Measurements from ENCODE around the gene TMEM186.

TMEM186 gene

DNA sequence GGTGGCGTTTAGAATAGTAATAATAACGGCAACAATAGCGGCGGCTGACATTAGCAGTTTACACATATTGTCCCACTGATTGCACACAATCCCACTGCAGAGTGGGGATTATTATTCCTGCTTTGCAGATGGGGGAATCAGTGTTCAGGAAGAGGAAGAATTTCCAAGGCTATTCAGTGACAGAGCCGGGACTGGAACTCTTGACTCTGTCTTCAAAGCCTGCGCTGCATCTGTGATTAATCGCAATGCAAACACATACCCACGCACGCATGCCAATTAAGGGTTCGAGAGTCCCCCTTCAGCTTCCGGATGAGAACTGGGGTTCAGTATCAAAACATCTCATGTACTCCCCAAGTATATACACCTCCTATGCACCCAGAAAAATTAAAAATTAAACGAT, 29.2 kb downstream of the TMEM186 start:
- DNase-seq = no peak

DNA sequence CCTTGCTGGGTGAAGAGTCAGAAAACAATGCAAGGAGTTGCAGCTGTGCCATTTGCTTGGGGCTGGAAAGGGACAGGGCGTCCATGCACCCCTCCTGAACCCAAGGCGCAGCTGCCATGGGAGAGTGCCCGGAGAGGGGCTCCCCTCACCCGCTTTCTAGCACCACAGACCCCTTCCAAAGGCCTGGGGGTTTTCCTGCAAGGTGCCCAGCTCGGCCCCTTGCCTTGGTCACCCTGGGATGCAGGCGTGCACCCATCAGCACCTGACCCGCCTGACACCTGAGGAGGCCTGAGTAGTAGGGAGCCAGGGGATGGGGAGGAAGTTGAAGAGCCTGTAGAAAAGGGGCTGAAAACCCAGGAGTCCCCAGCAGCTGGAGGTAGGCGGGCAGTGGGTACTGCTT, 30.3 kb downstream of the TMEM186 start:
- DNase-seq = no peak

DNA sequence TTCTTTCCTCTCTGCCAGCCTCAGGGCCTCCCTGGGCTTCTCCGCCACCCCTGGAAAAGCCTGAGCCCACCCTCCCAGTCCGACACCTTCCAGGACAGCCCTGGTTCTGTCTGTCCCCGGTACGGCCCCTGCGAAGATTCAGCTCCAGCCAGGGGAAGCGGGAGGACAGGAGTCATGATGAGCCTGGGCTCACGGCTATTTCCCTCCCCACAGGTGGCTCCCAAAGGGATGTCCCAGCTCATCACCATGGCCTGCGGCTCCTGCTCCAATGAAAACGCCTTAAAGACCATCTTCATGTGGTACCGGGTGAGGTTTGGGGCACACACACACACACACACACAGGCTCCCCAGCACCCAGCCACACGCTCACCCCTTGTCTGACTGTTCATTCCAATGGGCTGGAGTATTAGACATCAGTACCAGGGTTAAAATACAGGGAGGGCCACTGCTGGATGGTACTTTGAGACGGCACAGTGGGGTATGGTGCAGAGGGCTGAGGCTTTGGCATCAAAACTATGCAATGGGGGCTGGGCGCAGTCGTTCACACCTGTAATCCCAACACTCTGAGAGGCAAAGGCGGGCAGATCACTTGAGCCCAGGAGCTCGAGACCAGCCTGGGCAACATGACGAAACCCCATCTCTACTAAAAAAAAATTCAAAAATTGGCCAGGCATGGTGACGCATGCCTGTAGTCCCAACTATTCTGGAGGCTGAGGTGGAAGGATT, 32.8 kb downstream of the TMEM186 start:
- DNase-seq = no peak

DNA sequence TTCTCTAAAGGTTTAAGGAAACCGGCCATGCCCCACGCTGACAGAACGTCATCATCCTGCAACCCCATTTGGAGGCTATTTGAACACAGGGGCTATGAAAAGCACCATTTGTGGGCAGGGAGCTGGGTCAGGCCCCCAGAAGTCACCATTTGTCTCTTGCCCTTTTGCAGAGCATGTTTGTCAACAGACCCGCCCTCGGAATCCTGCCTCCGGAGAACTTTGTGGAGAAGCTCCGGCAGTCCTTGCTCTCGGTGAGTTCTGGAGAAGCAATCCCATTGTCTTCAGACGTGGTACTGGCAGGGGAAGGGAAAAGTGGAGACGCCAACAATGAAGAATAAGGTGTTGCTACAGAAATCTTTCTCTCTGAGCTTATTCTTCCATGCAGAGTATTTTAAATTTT, 33.5 kb downstream of the TMEM186 start:
- DNase-seq = no peak

DNA sequence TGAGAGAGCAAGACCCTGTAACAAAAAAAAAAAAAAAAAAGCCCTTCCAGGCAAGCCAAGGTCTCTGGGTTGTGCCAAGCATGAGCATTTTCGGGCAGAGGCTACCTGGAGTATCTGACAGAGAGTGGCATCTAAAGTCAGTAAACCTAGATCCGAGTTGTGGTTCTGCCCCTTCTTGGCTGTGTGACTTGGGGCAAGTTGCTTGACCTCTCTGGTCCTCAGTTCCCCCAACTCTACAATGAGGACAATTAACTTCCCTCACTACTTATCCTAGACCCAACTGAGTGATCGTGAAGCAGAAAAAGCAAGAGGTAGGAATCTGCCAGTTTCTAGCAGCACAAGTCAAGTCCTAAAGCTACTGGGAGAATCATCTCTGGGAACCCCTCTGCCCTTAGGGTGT, 34.4 kb downstream of the TMEM186 start:
- no peak for DNase-seq

DNA sequence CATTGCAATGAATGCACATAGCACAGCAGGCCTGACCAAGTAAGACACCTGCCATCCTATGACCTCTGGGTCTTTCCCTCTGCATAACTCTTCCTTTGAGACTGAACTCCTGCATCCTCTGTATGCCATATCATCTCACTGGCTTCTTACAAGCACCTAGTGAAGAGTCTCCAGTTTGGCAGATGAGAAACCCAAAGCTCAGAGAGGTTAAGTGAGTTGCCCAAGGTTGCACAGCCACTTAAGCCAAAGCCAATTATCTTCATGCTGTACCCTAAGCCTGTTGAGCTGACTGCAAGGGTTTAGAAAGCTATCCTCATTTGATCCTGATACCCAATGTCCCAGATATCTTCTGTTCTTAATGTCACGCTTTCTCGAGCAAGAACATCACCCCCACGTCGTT, 35.2 kb downstream of the TMEM186 start:
- DNase-seq = no peak

DNA sequence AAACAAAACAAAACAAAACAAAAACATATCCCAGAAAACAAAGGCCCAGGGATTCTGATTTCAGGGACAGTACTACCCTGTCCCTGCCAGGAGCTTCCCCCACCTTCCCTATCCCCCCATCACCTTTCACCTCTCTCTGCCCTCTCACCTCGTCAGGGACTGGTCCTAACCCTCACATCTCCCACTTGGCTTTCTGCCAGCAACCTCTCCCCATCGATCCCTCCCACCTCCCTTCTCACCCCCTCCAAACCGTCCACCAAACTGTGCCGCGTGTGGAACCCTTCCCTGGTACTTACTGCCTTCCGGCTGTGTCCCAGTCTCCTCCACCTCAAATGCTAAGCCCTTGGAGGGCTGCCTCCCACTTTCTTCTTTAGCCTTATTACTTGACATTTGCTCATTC, 36.4 kb downstream of the TMEM186 start:
- no peak for DNase-seq

DNA sequence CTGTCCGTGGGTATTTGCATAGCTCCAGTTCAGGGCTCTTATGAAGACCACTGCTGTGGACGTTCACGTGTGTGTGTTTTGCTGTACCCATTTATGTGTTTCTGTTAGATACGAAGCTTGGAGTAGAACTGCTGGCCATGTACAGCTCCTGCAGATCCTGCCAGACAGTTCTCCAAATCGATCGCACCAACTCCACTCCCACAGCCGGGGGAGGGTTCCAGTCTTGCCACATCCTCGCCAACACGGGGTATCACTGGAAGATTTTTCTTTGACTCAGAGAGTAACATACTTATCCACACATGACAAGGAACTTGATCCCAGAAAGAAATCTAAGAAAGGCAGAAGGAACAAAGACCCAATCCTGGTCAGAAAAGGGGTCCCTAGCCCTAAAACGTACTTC, 37.4 kb downstream of the TMEM186 start:
- DNase-seq = peak; percentile 36

DNA sequence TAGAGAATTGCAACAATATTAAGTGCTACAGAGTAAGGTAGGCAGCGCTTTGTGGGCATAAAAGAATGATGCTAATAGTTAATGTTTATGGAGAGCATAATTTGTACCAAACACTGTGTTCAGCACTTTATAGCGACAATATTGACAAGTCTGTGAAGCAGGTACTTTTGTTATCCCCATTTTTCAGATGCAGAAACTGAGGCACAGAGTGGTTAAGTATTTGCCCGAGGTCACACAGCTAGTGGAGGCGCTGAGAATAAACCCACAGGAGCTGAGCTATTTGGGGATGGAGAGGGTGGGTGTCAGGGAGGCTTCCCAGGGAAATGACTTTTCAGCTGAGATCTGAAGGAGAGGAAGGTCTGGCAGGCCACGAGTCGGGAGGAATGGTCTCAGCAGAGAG, 39.4 kb downstream of the TMEM186 start:
- DNase-seq = no peak

DNA sequence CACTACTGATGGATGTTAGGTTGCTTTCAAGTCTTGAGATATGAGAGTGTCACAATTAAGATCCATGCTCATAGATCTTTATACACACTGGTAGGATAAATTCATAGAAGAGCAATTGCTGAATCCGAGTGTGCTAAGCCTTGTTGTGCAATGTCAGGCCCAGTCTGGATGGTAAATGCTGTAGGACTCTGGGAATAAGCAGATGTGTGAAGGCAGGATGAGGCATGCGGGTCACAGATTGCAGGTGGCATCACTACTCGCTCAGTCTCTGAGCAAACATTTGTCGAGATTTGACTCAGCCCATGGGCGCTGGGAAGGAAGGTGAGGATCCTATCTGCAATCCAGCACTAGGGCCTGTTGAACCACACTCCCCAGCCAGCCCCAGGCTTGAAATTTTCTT, 40.7 kb downstream of the TMEM186 start:
- DNase-seq = no peak

DNA sequence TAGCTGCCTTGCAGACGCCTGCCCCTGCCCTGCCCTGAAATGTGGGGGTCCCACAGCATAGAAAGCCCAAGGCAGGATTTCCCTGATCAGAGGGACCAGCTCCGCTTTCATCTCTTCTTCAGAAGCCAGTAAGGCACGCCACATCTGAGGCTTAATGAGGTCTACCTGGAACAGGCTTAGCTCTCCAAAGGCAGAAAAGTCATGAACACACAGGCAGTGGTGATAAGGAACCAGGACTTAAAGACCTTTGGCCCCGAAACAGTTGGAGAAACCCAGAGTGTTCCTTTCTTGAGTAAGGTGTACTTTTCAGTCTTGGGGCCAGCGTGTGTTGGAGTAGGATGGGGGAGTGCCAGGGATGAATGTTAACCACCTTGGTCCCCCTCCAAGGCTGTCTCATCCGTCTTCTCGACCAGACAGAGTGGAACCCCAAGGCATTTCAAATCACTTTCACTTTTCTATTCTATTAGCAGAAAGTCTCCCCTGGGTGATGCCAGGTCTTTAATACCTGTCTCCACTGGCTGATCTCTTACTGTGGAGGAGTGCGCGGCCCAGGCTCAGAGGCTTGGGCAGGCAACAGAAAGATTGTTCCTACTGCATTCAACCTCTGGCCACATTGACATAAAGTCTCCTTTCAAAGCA, 43.9 kb downstream of the TMEM186 start:
- DNase-seq = no peak

DNA sequence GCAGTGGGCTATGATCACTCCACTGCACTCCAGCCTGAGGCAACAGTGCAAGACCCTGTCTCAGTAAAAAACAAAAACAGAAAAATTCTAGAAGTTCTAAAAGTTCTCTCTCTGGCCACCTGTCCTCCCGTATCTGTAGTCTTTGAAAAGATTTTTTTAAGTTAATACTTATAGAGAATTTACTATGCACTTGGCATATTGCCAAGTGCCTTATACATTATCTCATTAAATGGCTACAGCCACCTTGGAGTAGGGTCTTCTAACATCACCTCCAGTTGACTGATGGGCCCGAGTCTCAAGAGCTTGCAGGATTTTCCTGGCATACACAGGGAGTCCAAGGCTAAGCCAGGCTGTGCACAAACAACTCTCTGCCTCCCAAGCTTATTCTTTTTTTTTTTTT, 44.7 kb downstream of the TMEM186 start:
- DNase-seq = no peak

DNA sequence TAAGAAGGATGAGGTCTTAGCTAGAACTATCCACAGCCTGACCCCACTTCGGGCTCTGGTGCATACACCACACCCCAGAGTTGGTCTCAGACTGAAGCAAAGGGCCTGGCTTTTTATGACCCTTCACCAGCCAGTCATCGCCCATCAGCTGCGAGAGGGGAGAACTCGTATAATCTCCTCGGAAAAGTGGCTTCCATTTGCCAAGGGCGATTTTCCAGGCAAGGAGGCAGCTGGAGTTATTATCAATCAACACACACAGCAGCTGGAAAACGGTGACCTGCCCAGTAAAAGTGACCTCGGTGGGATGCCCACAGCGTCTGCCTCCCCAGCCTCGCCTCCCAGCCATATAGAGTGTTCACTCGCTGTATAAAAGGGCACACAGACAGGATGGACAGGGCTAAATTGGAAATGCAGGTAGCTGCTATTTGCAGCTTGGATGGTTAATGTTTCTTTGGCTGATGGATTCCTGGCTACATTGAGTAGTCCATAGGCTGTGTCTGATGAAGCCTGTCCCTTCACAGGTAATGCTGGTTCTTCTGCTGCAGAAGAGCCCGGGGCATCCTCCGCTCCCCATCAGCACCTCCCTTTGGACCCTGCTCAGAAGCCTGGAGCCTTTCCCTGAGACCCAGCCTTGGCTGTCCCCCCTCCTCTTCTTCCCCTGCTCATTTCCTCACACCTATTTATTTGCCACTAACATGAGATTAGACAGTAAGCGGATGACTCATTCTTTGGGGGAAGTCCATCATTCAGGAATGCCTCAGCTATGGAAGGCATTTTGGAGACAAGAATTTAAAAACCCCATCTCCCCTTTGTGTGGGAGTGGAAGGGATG, 45.7 kb downstream of the TMEM186 start:
- no peak for DNase-seq

DNA sequence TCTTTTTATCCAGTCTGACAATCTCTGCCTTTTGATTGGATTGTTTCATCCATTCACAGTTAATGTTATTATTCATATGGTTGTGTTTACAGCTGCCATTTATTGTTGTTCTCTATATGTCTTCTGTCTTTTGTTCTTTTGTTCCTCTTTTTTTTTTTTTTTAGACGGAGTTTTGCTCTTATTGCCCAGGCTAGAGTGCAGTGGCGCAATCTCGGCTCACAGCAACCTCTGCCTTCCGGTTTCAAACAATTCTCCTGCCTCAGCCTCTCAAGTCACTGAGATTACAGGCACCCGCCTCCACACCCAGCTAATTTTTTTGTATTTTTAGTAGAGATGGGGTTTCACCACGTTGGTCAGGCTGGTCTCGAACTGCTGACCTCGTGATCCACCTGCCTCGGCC, 48.5 kb downstream of the TMEM186 start:
- DNase-seq = peak; percentile 79
